H9 (cell line): Measurements from ENCODE around the gene ZNF853. TPM values are rescaled to one million over a fixed set of nuclear protein-coding genes. Genes with fewer than 3 reads are reported as not detected.
A peak's percentile ranks its signal among the peaks of the same experiment; 100 is the strongest.
"Not testable (repeated sequence)": the region's sequence is repeated elsewhere in the genome, so short reads cannot be mapped to it uniquely, and the experiment has no call there.

Experiments used
- DNase-seq: peaks from one replicate; pipeline ENCODE4 v3.0.0-alpha.2; 2017
- H2AFZ ChIP-seq: one replicate; pipeline ENCODE4 v1.6.1; 2013; ENCODE audit warnings: mild to moderate bottlenecking, low read length, control low read depth, moderate library complexity
- H2AK5ac ChIP-seq: 2 replicates; pipeline ENCODE4 v1.6.1; 2013; ENCODE audit warnings: low read length, control low read depth, mixed read lengths; ENCODE audit not compliant: insufficient read length
- H2BK120ac ChIP-seq: one replicate; pipeline ENCODE4 v1.6.1; 2013; ENCODE audit warnings: low read depth, mild to moderate bottlenecking, low read length, control low read depth, inconsistent platforms; ENCODE audit not compliant: poor library complexity, severe bottlenecking
- H2BK12ac ChIP-seq: 2 replicates; pipeline ENCODE4 v1.6.1; 2013; ENCODE audit warnings: low read length, control low read depth, mixed read lengths, low read depth; ENCODE audit not compliant: insufficient read length
- H2BK15ac ChIP-seq: 2 replicates; pipeline ENCODE4 v1.6.1; 2013; ENCODE audit warnings: low read depth, low read length, control low read depth
- H2BK20ac ChIP-seq: one replicate; pipeline ENCODE4 v1.6.1; 2013; ENCODE audit warnings: low read depth, mild to moderate bottlenecking, low read length, control low read depth, inconsistent platforms; ENCODE audit not compliant: poor library complexity, severe bottlenecking
- H2BK5ac ChIP-seq: 2 replicates; pipeline ENCODE4 v1.6.1; 2013; ENCODE audit warnings: low read length, control low read depth, mixed read lengths; ENCODE audit not compliant: insufficient read length
- H3K14ac ChIP-seq: 2 replicates; pipeline ENCODE4 v1.6.1; 2013; ENCODE audit warnings: low read length, control low read depth; ENCODE audit not compliant: insufficient read depth
- H3K18ac ChIP-seq: 2 replicates; pipeline ENCODE4 v1.6.1; 2013; ENCODE audit warnings: low read depth, mild to moderate bottlenecking, mixed read lengths, low read length, control low read depth; ENCODE audit not compliant: insufficient read length
- H3K23ac ChIP-seq: 2 replicates; pipeline ENCODE4 v1.6.1; 2013; ENCODE audit warnings: low read length, control low read depth, mixed read lengths, low read depth; ENCODE audit not compliant: insufficient read length
- H3K23me2 ChIP-seq: 2 replicates; pipeline ENCODE4 v1.6.1; 2013; ENCODE audit warnings: low read depth, mild to moderate bottlenecking, mixed read lengths, low read length, control low read depth; ENCODE audit not compliant: insufficient read length, poor library complexity, severe bottlenecking
- H3K27ac ChIP-seq: 2 replicates; pipeline ENCODE4 v1.5.1; 2013; ENCODE audit warnings: low read length, control low read depth, mixed read lengths, low read depth; ENCODE audit not compliant: insufficient read length
- H3K27me3 ChIP-seq: 2 replicates; pipeline ENCODE4 v1.6.1; 2013; ENCODE audit warnings: low read length, control low read depth, inconsistent platforms; ENCODE audit not compliant: insufficient read depth
- H3K4ac ChIP-seq: 2 replicates; pipeline ENCODE4 v1.6.1; 2013; ENCODE audit warnings: low read depth, mild to moderate bottlenecking, control low read depth, inconsistent platforms, low read length, moderate library complexity
- H3K4me1 ChIP-seq: 2 replicates; pipeline ENCODE4 v1.6.1; 2013; ENCODE audit warnings: low read length, control low read depth, inconsistent platforms; ENCODE audit not compliant: insufficient read depth
- H3K4me2 ChIP-seq: 2 replicates; pipeline ENCODE4 v1.6.1; 2013; ENCODE audit warnings: low read length, control low read depth, mixed read lengths; ENCODE audit not compliant: insufficient read length, insufficient read depth
- H3K56ac ChIP-seq: 2 replicates; pipeline ENCODE4 v1.6.1; 2013; ENCODE audit warnings: low read depth, mild to moderate bottlenecking, mixed read lengths, low read length, control low read depth; ENCODE audit not compliant: insufficient read length
- H3K79me1 ChIP-seq: 2 replicates; pipeline ENCODE4 v1.6.1; 2013; ENCODE audit warnings: low read depth, mild to moderate bottlenecking, moderate library complexity, low read length, control low read depth, inconsistent platforms; ENCODE audit not compliant: insufficient read depth, poor library complexity, severe bottlenecking
- H3K79me2 ChIP-seq: 2 replicates; pipeline ENCODE4 v1.6.1; 2013; ENCODE audit warnings: low read length, control low read depth, inconsistent platforms; ENCODE audit not compliant: insufficient read depth
- H3K9ac ChIP-seq: 2 replicates; pipeline ENCODE4 v1.6.1; 2013; ENCODE audit warnings: low read length, control low read depth, mixed read lengths; ENCODE audit not compliant: insufficient read length; ENCODE audit errors: extremely low read depth
- H3K9me3 ChIP-seq: one replicate; pipeline ENCODE4 v1.6.1; 2013; ENCODE audit warnings: low read depth, low read length, inconsistent platforms; ENCODE audit not compliant: control insufficient read depth
- H3T11ph ChIP-seq: one replicate; pipeline ENCODE4 v1.6.1; 2013; ENCODE audit warnings: mild to moderate bottlenecking, low read length, control low read depth, inconsistent platforms
- H4K20me1 ChIP-seq: one replicate; pipeline ENCODE4 v1.6.1; 2013; ENCODE audit not compliant: control insufficient read depth, insufficient read length, insufficient read depth
- H4K5ac ChIP-seq: 2 replicates; pipeline ENCODE4 v1.6.1; 2013; ENCODE audit warnings: low read depth, mild to moderate bottlenecking, mixed read lengths, low read length, control low read depth; ENCODE audit not compliant: insufficient read length
- H4K8ac ChIP-seq: replicated peaks from 2 replicates; pipeline ENCODE4 v1.6.1; 2013; ENCODE audit warnings: low read length, control low read depth, mixed read lengths, low read depth; ENCODE audit not compliant: insufficient read length
- H4K91ac ChIP-seq: 2 replicates; pipeline ENCODE4 v1.6.1; 2013; ENCODE audit warnings: low read depth, mild to moderate bottlenecking, moderate library complexity, mixed read lengths, low read length, control low read depth; ENCODE audit not compliant: insufficient read length
- H3K27ac Mint-ChIP-seq, 3 experiments: 2 replicates in 2 of 3; 3 replicates in 1 of 3; pipeline ENCODE4 v1.8.0; 2020 to 2021; ENCODE audit warnings: mixed read lengths in 3 of 3, mild to moderate bottlenecking in 1 of 3, moderate library complexity in 1 of 3
- H3K27me3 Mint-ChIP-seq: 2 replicates; pipeline ENCODE4 v1.8.0; 2021; ENCODE audit warnings: low read depth, mild to moderate bottlenecking, moderate library complexity, mixed read lengths
- H3K36me3 Mint-ChIP-seq, 3 experiments: 2 replicates in 2 of 3; 3 replicates in 1 of 3; pipeline ENCODE4 v1.8.0; 2020 to 2021; ENCODE audit warnings: low read depth in 3 of 3, mixed read lengths in 3 of 3; ENCODE audit not compliant: insufficient read depth in 1 of 3
- H3K4me1 Mint-ChIP-seq, 2 experiments: 2 replicates each; pipeline ENCODE4 v1.8.0; 2020; ENCODE audit warnings: mixed read lengths in 2 of 2
- H3K4me3 Mint-ChIP-seq, 2 experiments: 2 replicates in 1 of 2; 3 replicates in 1 of 2; pipeline ENCODE4 v1.8.0; 2020 to 2021; ENCODE audit warnings: mild to moderate bottlenecking in 2 of 2, mixed read lengths in 2 of 2, moderate library complexity in 1 of 2
- H3K9me3 Mint-ChIP-seq, 2 experiments: 2 replicates in 1 of 2; 3 replicates in 1 of 2; pipeline ENCODE4 v1.8.0; 2020; ENCODE audit warnings: mild to moderate bottlenecking in 2 of 2, mixed read lengths in 2 of 2, moderate library complexity in 1 of 2
- CTCF ChIP-seq: fragments of 200-600 bp; sonication (generic); conservative IDR thresholded peaks from 3 replicates; pipeline ENCODE4 v1.8.0; 2021; ENCODE audit warnings: antibody characterized with exemption, mild to moderate bottlenecking
- WGBS: extraction: QIAGEN DNeasy Blood & Tissue Kit; methylation state at CpG from one replicate; pipeline ENCODE4 v1.1.7; 2013; ENCODE audit warnings: missing lambda C conversion rate, low lambda C conversion rate, mixed read lengths; ENCODE audit not compliant: insufficient read length; ENCODE audit errors: extremely low coverage; 5-methylcytosine and 5-hydroxymethylcytosine counted together
- total RNA-seq: library from RNA; stranded (reverse); gene quantifications from 2 replicates; pipeline ENCODE4 v1.2.1, GENCODE V29; 2021

ZNF853 gene
- total RNA-seq, 1 experiment from 2014 or later: 9.6 TPM

GRCh38 chr7:6658618-6659345 lies 43.4 kb downstream of the ZNF853 start:
- H2BK12ac ChIP-seq: no peak overlapping the region
- no peak overlapping the region for H2BK5ac ChIP-seq
- H4K5ac ChIP-seq: no peak overlapping the region
- H3K4me1 Mint-ChIP-seq: peaks cover 13 to 17% of the 10 kb centered on the region in 2 experiments
- H3K79me1 ChIP-seq: no peaks in the 10 kb centered on the region
- no peaks in the 10 kb centered on the region; a peak in 2 of 5 replicates for H3K9me3 Mint-ChIP-seq
- H4K91ac ChIP-seq: no peak overlapping the region
- H3K27me3 Mint-ChIP-seq: no peaks in the 10 kb centered on the region
- H3K27me3 ChIP-seq: no peaks in the 10 kb centered on the region
- H3K4me1 ChIP-seq: no peaks in the 10 kb centered on the region
- H3K27ac Mint-ChIP-seq: peak overlapping the region in 1 of 3 experiments; percentile 24; a peak in 4 of 7 replicates
- H2BK20ac ChIP-seq: no peak overlapping the region
- H3K27ac ChIP-seq: no peak overlapping the region
- no peak overlapping the region for H2BK120ac ChIP-seq
- no peak overlapping the region for H3K56ac ChIP-seq
- no peak for TF ChIP-seq CTCF
- H2AK5ac ChIP-seq: no peak overlapping the region
- no peak overlapping the region for H3K9ac ChIP-seq
- no peaks in the 10 kb centered on the region for H3K23me2 ChIP-seq
- no peak overlapping the region for H3K4ac ChIP-seq
- peaks cover 6 to 9% (median 8%) of the 10 kb centered on the region in 3 experiments for H3K36me3 Mint-ChIP-seq
- no peaks in the 10 kb centered on the region for H3K79me2 ChIP-seq
- H3K9me3 ChIP-seq: no peaks in the 10 kb centered on the region
- no peaks in the 10 kb centered on the region for H4K20me1 ChIP-seq
- H3K23ac ChIP-seq: no peak overlapping the region
- no peak for DNase-seq
- no peak overlapping the region for H2BK15ac ChIP-seq
- H4K8ac ChIP-seq: no peak overlapping the region
- H3K4me2 ChIP-seq: no peak overlapping the region
- 100% methylated on average over 1 of the region's 11 CpGs for WGBS
- no peak overlapping the region for H3K14ac ChIP-seq
- no peak overlapping the region for H3K18ac ChIP-seq
- no peak overlapping the region for H3T11ph ChIP-seq
- no peak overlapping the region for H2AFZ ChIP-seq
- H3K4me3 Mint-ChIP-seq: no peak overlapping the region

- H3K18ac ChIP-seq, DNase-seq, H3K27me3 ChIP-seq, H2BK12ac ChIP-seq, H3K27ac ChIP-seq, H3K4ac ChIP-seq, H3T11ph ChIP-seq, H3K27ac Mint-ChIP-seq, H2BK120ac ChIP-seq, H4K91ac ChIP-seq, H3K56ac ChIP-seq, H3K79me1 ChIP-seq, H3K14ac ChIP-seq, H3K23ac ChIP-seq, H3K9ac ChIP-seq, H2BK5ac ChIP-seq, H4K20me1 ChIP-seq, H2AK5ac ChIP-seq, H3K23me2 ChIP-seq, H4K5ac ChIP-seq, H3K4me2 ChIP-seq, H3K4me3 Mint-ChIP-seq, H2BK15ac ChIP-seq, H2BK20ac ChIP-seq, H3K4me1 Mint-ChIP-seq, H4K8ac ChIP-seq, H3K4me1 ChIP-seq, H3K79me2 ChIP-seq, H2AFZ ChIP-seq: not testable (repeated sequence)
- H3K9me3 ChIP-seq: peaks cover 58% of the 10 kb centered on the region
- WGBS: no CpG with 5 or more reads among the region's 34 CpGs
- H3K36me3 Mint-ChIP-seq: peaks cover 69 to 80% (median 73%) of the 10 kb centered on the region in 3 experiments
- H3K9me3 Mint-ChIP-seq: peaks cover 84 to 86% of the 10 kb centered on the region in 2 experiments
- H3K27me3 Mint-ChIP-seq: peaks cover 16% of the 10 kb centered on the region
Observed at GRCh38 chr7:6670851-6671250, 55.4 kb downstream of the ZNF853 start.
